ENCODE results near the gene WSB1.

The WSB1 gene

DNA sequence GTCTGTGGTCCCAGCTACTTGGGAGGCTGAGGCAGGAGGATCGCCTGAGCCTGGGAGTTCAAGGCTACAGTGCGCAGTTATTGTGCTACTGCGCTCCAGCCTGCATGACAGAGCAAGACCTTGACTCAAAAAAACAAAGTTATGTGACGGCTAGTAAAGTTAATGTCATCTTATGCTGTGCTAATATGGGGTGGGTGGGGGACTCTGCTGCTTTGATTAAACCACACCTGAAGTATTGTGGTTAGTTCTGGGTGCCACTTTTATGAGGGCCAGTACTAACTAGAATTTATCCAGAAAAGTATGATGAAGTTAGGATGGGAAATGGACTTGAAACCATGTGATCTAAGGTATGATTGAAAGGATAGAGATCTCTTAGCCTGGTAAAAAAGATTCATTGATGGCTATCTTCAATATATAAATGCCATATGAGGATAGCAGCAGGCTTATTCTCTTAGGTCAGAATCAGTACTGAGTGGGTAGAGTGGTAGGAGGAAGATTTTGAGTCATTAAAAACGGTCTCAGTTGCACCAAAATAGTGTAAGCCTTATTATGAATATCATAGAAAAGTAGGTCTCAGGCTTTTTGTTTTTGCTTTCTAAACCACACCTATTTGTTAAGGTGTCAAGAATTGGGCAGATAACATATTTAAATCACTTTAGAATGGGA, 5.6 kb downstream of the WSB1 start:
- H3K27ac Mint-ChIP-seq, result no peak overlapping the region
- peaks cover 59% of the 10 kb centered on the region for H3K4me1 Mint-ChIP-seq
- peak overlapping the region in 1 of 3 experiments; percentile 4 for H3K4me3 Mint-ChIP-seq
- no peaks in the 10 kb centered on the region for H3K27me3 Mint-ChIP-seq (ENCODE audit: low read depth)
- no peaks in the 10 kb centered on the region for H3K9me3 Mint-ChIP-seq
- TF ChIP-seq, protein P1, sequence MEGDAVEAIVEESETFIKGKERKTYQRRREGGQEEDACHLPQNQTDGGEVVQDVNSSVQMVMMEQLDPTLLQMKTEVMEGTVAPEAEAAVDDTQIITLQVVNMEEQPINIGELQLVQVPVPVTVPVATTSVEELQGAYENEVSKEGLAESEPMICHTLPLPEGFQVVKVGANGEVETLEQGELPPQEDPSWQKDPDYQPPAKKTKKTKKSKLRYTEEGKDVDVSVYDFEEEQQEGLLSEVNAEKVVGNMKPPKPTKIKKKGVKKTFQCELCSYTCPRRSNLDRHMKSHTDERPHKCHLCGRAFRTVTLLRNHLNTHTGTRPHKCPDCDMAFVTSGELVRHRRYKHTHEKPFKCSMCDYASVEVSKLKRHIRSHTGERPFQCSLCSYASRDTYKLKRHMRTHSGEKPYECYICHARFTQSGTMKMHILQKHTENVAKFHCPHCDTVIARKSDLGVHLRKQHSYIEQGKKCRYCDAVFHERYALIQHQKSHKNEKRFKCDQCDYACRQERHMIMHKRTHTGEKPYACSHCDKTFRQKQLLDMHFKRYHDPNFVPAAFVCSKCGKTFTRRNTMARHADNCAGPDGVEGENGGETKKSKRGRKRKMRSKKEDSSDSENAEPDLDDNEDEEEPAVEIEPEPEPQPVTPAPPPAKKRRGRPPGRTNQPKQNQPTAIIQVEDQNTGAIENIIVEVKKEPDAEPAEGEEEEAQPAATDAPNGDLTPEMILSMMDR (IDR thresholded peaks at IDR 0.05; ENCODE audit: unreplicated experiment in 3 of 3), result no peak
- H3K36me3 Mint-ChIP-seq (ENCODE audit: low read depth), result peaks cover 25% of the 10 kb centered on the region

DNA sequence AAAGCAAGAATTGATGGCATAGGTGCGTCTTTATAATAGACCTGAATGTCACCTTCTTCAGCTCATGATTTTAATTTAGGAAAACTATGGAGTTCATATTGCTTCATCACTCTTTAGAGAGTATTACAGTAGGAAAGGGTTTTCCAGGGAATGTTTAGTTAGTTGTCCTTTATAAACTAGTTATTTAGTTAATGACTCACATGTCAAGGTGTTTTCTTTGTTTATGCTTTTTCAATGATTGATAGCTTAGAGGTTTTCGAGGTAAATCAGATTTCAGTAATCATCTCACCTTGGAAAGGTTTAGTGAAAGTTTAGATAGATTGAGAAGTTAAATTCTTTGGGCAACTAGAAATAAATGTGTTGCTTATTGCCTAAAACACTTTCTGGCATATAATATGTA, 9.8 kb downstream of the WSB1 start:
- H3K27me3 Mint-ChIP-seq (ENCODE audit: low read depth), result no peaks in the 10 kb centered on the region
- H3K4me1 Mint-ChIP-seq, result peaks cover 51% of the 10 kb centered on the region
- H3K27ac Mint-ChIP-seq, result no peak overlapping the region
- no peak overlapping the region for H3K4me3 Mint-ChIP-seq
- H3K9me3 Mint-ChIP-seq, result no peaks in the 10 kb centered on the region
- peaks cover 36% of the 10 kb centered on the region for H3K36me3 Mint-ChIP-seq (ENCODE audit: low read depth)
- TF ChIP-seq, protein P1 (IDR thresholded peaks at IDR 0.05; ENCODE audit: unreplicated experiment in 3 of 3), result no peak

DNA sequence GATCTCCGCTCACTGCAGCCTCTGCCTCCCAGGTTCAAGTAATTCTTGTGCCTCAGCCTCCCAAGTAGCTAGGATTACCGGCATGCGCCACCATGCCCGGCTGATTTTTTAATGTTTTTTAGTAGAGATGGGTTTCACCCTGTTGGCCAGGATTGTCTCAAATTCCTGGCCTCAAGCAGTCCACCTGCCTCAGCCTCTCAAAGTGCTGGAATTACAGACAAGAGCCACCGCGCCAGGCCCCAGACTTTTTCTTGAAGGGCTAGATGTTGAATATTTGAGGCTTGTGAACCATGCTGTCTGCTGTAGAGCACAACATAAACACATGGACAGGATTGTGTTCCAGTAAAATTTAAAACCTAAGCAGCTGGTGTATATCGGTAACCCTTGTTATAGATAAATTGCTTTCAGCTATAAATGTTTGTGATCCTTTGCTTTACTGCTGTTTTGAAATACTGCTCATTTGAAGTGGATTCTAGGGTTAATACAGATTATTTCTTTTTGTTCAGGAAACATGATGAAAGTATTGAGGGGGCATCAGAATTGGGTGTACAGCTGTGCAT, 12.4 kb downstream of the WSB1 start:
- peak overlapping the region in 1 of 3 experiments; percentile 4 for H3K4me3 Mint-ChIP-seq
- H3K27me3 Mint-ChIP-seq (ENCODE audit: low read depth), result no peaks in the 10 kb centered on the region
- H3K36me3 Mint-ChIP-seq (ENCODE audit: low read depth), result peaks cover 52% of the 10 kb centered on the region

DNA sequence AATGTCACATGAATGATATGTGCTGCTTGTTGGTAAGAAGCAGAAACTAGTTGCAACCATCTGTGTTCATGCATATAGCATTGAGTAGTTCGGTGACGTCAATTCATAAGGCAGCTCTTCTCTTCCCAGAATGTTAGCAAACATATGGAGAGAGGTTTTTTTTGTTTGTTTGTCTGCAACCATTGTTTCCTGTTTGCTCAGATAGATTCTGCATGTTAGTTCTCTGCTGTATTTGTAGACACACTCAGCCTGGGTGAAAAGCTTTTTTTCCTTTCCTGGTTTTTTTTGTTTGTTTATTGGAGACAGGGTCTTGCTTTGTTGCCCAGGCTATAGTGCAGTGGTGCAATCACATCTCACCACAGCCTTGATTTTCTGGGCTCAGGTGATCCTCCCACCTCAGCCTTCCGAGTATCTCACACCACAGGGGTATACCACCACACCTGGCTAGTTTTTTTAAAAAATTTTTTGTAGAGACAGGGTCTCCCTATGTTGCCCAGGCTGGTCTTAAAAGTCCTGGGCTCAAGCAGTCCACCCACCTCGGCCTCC, 16.7 kb downstream of the WSB1 start:
- Mint-ChIP-seq H3K4me3 (no peak overlapping the region), H3K27ac (no peak overlapping the region), H3K27me3 (ENCODE audit: low read depth) (no peaks in the 10 kb centered on the region), H3K36me3 (ENCODE audit: low read depth) (peaks cover 74% of the 10 kb centered on the region), H3K4me1 (peaks cover 28% of the 10 kb centered on the region), H3K9me3 (no peaks in the 10 kb centered on the region)
- TF ChIP-seq, protein P1 (IDR thresholded peaks at IDR 0.05; ENCODE audit: unreplicated experiment in 3 of 3), result no peak

More for the DNA sequence above, 12.4 kb downstream of the WSB1 start:
- H3K27ac Mint-ChIP-seq, result peak overlapping the region; percentile 26 to 91 (median 60)
- peaks cover 34% of the 10 kb centered on the region for H3K4me1 Mint-ChIP-seq
- TF ChIP-seq, protein P1 (IDR thresholded peaks at IDR 0.05; ENCODE audit: unreplicated experiment in 3 of 3), result no peak
- no peaks in the 10 kb centered on the region for H3K9me3 Mint-ChIP-seq

DNA sequence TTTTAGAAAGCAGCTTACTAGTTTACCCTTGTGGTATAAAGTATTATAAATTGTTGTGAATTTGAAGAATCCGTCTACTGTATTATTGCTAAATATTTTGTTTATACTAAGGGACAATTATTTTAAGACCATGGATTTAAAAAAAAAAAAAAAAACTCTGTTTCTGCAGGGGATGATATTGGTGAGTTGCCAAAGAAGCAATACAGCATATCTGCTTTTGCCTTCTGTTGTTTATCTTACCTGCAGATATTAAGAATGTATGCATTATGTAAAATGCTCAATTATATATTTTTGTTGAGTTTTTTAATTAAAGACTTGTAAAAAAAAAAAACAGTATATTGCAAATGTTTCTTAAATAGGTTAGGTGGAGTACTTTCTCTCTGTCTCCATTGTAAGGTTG, 19.4 kb downstream of the WSB1 start:
- Mint-ChIP-seq H3K36me3 (ENCODE audit: low read depth) (peaks cover 72% of the 10 kb centered on the region), H3K4me1 (peaks cover 14% of the 10 kb centered on the region), H3K27ac (peak overlapping the region in 1 of 3 experiments; percentile 81), H3K9me3 (no peaks in the 10 kb centered on the region), H3K27me3 (ENCODE audit: low read depth) (no peaks in the 10 kb centered on the region), H3K4me3 (no peak overlapping the region)
- TF ChIP-seq, protein P1 (IDR thresholded peaks at IDR 0.05; ENCODE audit: unreplicated experiment in 3 of 3), result no peak

Measured in nephron (organoid).